ENCODE measurements around the gene PQBP1. TPM values are rescaled to one million over a fixed set of nuclear protein-coding genes. Genes with fewer than 3 reads are reported as not detected.
A peak's percentile ranks its signal among the peaks of the same experiment; 100 is the strongest.

Gene PQBP1
- total RNA-seq, 1 donor from 2014 or later: 67.5 TPM

GRCh38 chrX:48917139-48918001 is 19.6 kb downstream of the PQBP1 start:
- TF ChIP-seq POLR2A (IDR thresholded peaks at IDR 0.05) (no peak), POLR2AphosphoS5 (IDR thresholded peaks at IDR 0.05; ENCODE audit: insufficient read depth in 1 of 2, low read depth in 1 of 2) (peak in 1 of 2 donors; percentile 86)
- TF ChIP-seq, protein P1, sequence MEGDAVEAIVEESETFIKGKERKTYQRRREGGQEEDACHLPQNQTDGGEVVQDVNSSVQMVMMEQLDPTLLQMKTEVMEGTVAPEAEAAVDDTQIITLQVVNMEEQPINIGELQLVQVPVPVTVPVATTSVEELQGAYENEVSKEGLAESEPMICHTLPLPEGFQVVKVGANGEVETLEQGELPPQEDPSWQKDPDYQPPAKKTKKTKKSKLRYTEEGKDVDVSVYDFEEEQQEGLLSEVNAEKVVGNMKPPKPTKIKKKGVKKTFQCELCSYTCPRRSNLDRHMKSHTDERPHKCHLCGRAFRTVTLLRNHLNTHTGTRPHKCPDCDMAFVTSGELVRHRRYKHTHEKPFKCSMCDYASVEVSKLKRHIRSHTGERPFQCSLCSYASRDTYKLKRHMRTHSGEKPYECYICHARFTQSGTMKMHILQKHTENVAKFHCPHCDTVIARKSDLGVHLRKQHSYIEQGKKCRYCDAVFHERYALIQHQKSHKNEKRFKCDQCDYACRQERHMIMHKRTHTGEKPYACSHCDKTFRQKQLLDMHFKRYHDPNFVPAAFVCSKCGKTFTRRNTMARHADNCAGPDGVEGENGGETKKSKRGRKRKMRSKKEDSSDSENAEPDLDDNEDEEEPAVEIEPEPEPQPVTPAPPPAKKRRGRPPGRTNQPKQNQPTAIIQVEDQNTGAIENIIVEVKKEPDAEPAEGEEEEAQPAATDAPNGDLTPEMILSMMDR (IDR thresholded peaks at IDR 0.05): peak; percentile 87 to 92 (median 88)
- no peak for DNase-seq (ENCODE audit: extremely low spot score in 2 of 2)
- Histone ChIP-seq H3K4me1 (peaks cover 6% of the 10 kb centered on the region), H3K27me3 (no peaks in the 10 kb centered on the region), H3K9me3 (no peaks in the 10 kb centered on the region), H3K4me3 (peak overlapping the region; percentile 59 to 60), H3K27ac (peak overlapping the region; percentile 84), H3K36me3 (no peaks in the 10 kb centered on the region)
- intact Hi-C loops (cut with DNase I): no loop called here

DNA sequence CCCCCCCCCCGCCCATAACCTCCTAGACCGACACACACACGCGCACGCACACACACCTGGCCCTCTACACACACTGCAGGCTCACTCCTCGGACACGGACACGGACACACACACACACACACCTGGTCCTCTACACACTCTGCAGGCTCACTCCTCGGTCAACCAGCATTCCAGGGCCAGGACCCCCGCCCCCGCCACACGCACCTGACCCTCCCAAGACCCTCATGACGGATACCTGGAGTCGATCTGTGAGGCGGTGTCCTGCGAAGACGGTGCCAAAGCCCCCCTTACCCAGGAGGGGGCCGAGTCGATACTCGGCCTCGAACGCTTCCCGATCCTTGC is 20.5 kb downstream of the PQBP1 start:
- Histone ChIP-seq H3K27ac (peak overlapping the region; percentile 84), H3K27me3 (no peaks in the 10 kb centered on the region), H3K4me3 (peak overlapping the region; percentile 59 to 60), H3K9me3 (no peaks in the 10 kb centered on the region), H3K4me1 (peaks cover 6% of the 10 kb centered on the region), H3K36me3 (peaks cover 0 to 4% of the 10 kb centered on the region in 2 donors)
- DNase-seq (ENCODE audit: extremely low spot score in 2 of 2): no peak
- no peak for TF ChIP-seq POLR2AphosphoS5 (IDR thresholded peaks at IDR 0.05; ENCODE audit: insufficient read depth in 1 of 2, low read depth in 1 of 2)
- TF ChIP-seq POLR2A (IDR thresholded peaks at IDR 0.05): no peak
- intact Hi-C loops (cut with DNase I): no loop called here

DNA sequence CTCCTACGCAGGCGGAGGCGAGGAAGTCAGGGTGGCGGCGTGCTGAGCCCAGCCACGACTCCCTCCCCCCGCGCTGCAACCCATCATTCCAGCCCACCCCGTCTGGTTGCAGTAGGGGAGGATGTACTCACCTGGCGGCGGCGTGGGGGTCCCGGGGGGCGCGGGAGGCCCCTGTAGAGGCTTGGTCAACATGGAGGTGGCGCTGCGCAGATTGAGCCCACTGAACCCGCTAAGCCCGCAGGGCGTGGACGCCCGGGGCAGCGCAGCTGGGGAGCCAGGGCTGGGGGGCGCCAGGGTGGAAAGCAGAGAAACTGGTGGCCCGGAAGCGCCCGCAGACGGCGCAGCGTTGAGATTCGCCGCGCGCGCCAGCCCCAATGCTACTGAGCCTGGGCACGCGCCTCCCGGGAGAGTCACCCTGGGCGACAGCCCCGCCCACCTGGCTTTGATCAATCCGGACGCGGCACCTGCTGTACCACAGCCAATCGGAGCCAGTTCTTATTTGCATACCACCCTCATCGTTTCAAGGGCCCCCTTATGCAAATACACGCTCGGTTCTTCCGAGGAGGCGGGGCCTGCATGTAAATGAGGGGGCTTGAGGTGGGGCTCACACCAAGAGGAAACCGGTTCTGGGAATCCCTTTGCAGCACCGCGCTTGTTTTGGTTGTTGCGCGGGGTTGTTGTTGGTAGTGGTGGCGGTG is 21.1 kb downstream of the PQBP1 start, which contains the start of gene PIM2:
Gene PIM2, minus strand, starts transcription at position 382 of the 698 bp plus-strand sequence. Its CDS starts 190 bp downstream, at position 192.
- peaks cover 6% of the 10 kb centered on the region for H3K4me1 ChIP-seq
- DNase-seq (ENCODE audit: extremely low spot score in 2 of 2): peak in 1 of 2 donors; percentile 93
- intact Hi-C loops (cut with DNase I): no loop called here
- no peaks in the 10 kb centered on the region for H3K9me3 ChIP-seq
- H3K27me3 ChIP-seq: no peaks in the 10 kb centered on the region
- TF ChIP-seq, protein P1 (IDR thresholded peaks at IDR 0.05): no peak
- TF ChIP-seq POLR2AphosphoS5 (IDR thresholded peaks at IDR 0.05; ENCODE audit: insufficient read depth in 1 of 2, low read depth in 1 of 2) (peak; percentile 60 to 95), POLR2A (IDR thresholded peaks at IDR 0.05) (peak; percentile 65 to 87)
- peak within 1 kb of the TSS; percentile 59 to 60 for H3K4me3 ChIP-seq
- H3K27ac ChIP-seq: peak within 1 kb of the TSS; percentile 84
- H3K36me3 ChIP-seq: peaks cover 0 to 9% of the 10 kb centered on the region in 2 donors

GRCh38 chrX:48919360-48919841 is 21.7 kb downstream of the PQBP1 start:
- peak overlapping the region; percentile 59 to 60 for H3K4me3 ChIP-seq
- no peaks in the 10 kb centered on the region for H3K9me3 ChIP-seq
- peaks cover 0 to 13% of the 10 kb centered on the region in 2 donors for H3K36me3 ChIP-seq
- intact Hi-C loops (cut with DNase I): no loop called here
- peak overlapping the region; percentile 84 for H3K27ac ChIP-seq
- H3K27me3 ChIP-seq: no peaks in the 10 kb centered on the region
- H3K4me1 ChIP-seq: peaks cover 6% of the 10 kb centered on the region
- no peak for DNase-seq (ENCODE audit: extremely low spot score in 2 of 2)
- TF ChIP-seq POLR2AphosphoS5 (IDR thresholded peaks at IDR 0.05; ENCODE audit: insufficient read depth in 1 of 2, low read depth in 1 of 2): no peak
- TF ChIP-seq, protein P1 (IDR thresholded peaks at IDR 0.05): no peak
- no peak for TF ChIP-seq POLR2A (IDR thresholded peaks at IDR 0.05)

- peaks cover 0 to 13% of the 10 kb centered on the region in 2 donors for H3K36me3 ChIP-seq
- DNase-seq (ENCODE audit: extremely low spot score in 2 of 2): no peak
- intact Hi-C loops (cut with DNase I): no loop called here
- TF ChIP-seq POLR2AphosphoS5 (IDR thresholded peaks at IDR 0.05; ENCODE audit: insufficient read depth in 1 of 2, low read depth in 1 of 2): no peak
- no peak for TF ChIP-seq POLR2A (IDR thresholded peaks at IDR 0.05)
- TF ChIP-seq, protein P1 (IDR thresholded peaks at IDR 0.05): no peak
- peaks cover 6% of the 10 kb centered on the region for H3K4me1 ChIP-seq
- H3K9me3 ChIP-seq: no peaks in the 10 kb centered on the region
- peak overlapping the region; percentile 84 for H3K27ac ChIP-seq
- no peaks in the 10 kb centered on the region for H3K27me3 ChIP-seq
- H3K4me3 ChIP-seq: no peak overlapping the region
Observed at GRCh38 chrX:48919947-48920717, 22.4 kb downstream of the PQBP1 start.

All from vagina (tissue), 2 donors.